ENCODE results near the gene VCL.

DNA sequence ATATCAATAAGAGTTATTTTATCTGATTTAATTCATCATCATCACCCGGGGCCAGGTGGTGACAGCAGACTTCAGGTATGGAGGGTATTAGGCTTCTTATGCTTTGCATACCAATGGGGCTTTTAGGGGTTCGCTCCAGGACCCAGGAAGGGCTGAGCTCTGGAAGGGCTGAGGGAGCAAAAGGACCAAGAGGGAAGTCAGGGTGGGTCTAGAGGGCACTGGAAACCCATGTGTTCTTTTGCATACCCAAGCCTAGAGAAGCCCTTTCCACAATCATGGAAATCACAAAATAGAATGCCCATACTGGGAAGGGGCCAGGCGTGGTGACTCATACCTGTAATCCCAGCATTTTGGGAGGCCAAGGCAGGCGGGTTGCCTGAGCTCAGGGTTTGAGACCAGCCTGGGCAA is 30.9 kb upstream of the VCL start:
- TF ChIP-seq, protein P1, sequence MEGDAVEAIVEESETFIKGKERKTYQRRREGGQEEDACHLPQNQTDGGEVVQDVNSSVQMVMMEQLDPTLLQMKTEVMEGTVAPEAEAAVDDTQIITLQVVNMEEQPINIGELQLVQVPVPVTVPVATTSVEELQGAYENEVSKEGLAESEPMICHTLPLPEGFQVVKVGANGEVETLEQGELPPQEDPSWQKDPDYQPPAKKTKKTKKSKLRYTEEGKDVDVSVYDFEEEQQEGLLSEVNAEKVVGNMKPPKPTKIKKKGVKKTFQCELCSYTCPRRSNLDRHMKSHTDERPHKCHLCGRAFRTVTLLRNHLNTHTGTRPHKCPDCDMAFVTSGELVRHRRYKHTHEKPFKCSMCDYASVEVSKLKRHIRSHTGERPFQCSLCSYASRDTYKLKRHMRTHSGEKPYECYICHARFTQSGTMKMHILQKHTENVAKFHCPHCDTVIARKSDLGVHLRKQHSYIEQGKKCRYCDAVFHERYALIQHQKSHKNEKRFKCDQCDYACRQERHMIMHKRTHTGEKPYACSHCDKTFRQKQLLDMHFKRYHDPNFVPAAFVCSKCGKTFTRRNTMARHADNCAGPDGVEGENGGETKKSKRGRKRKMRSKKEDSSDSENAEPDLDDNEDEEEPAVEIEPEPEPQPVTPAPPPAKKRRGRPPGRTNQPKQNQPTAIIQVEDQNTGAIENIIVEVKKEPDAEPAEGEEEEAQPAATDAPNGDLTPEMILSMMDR (IDR thresholded peaks at IDR 0.05; ENCODE audit: low read depth, low read length, missing input control) = no peak
- TF ChIP-seq, protein P2, sequence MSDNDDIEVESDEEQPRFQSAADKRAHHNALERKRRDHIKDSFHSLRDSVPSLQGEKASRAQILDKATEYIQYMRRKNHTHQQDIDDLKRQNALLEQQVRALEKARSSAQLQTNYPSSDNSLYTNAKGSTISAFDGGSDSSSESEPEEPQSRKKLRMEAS (IDR thresholded peaks at IDR 0.05) = no peak
- TF ChIP-seq YY1 (IDR thresholded peaks at IDR 0.05) (no peak), SP1 (IDR thresholded peaks at IDR 0.05) (no peak), RAD21 (IDR thresholded peaks at IDR 0.05) (no peak)
- TF ChIP-seq, protein P3, sequence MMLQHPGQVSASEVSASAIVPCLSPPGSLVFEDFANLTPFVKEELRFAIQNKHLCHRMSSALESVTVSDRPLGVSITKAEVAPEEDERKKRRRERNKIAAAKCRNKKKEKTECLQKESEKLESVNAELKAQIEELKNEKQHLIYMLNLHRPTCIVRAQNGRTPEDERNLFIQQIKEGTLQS (IDR thresholded peaks at IDR 0.05) = no peak
- TF ChIP-seq, protein P4, sequence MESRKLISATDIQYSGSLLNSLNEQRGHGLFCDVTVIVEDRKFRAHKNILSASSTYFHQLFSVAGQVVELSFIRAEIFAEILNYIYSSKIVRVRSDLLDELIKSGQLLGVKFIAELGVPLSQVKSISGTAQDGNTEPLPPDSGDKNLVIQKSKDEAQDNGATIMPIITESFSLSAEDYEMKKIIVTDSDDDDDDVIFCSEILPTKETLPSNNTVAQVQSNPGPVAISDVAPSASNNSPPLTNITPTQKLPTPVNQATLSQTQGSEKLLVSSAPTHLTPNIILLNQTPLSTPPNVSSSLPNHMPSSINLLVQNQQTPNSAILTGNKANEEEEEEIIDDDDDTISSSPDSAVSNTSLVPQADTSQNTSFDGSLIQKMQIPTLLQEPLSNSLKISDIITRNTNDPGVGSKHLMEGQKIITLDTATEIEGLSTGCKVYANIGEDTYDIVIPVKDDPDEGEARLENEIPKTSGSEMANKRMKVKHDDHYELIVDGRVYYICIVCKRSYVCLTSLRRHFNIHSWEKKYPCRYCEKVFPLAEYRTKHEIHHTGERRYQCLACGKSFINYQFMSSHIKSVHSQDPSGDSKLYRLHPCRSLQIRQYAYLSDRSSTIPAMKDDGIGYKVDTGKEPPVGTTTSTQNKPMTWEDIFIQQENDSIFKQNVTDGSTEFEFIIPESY (IDR thresholded peaks at IDR 0.05) = no peak
